H1 (cell line): ENCODE data around the gene WDR7. TPM values are rescaled to one million over a fixed set of nuclear protein-coding genes. Genes with fewer than 3 reads are reported as not detected.

Experiments
- CHD7 ChIP-seq: fragments of 300-600 bp; sonication (generic); IDR thresholded peaks from 2 replicates; pipeline ENCODE4 v1.7.1; 2012; ENCODE audit warnings: low read length, moderate library complexity, mild to moderate bottlenecking, inconsistent platforms; ENCODE audit not compliant: insufficient replicate concordance
- JUN ChIP-seq: IDR thresholded peaks from 2 replicates; pipeline ENCODE4 v1.6.1; 2011; ENCODE audit warnings: low read depth, mild to moderate bottlenecking, improper control_type of control experiment, low read length
- POU5F1 ChIP-seq: IDR thresholded peaks from 2 replicates; pipeline ENCODE4 v1.6.1; 2011; ENCODE audit warnings: low read depth, mild to moderate bottlenecking, low read length, moderate library complexity
- polyA plus RNA-seq, 7 experiments: library from polyadenylated mRNA; depleted of rRNA in 3 of 7; stranded (reverse) in 5 of 7; unstranded in 2 of 7; fragments of >200 nt in 5 of 7; fragments of 200-250 nt in 2 of 7; gene quantifications; 1 replicate in 5 of 7; 2 replicates in 1 of 7; 4 replicates in 1 of 7; pipeline versions ENCODE4 v1.2.1 to v1.2.3, GENCODE V29; 2011 to 2013; ENCODE audit warnings: missing spikeins in 2 of 7, mixed read lengths in 2 of 7
- total RNA-seq: library from RNA; stranded (reverse); fragmentation: NEBNext Ultra II Directional; extraction: Animal tissue kit (Norgen Biotek cat#: 25700); gene quantifications from 2 replicates; pipeline ENCODE4 v1.2.1, GENCODE V29; 2021

The WDR7 gene
- total and polyA plus RNA-seq, 2 of the 8 experiments (the other 6 are each of a cell fraction or from before 2014, with no cell fraction given): 5.5 to 15.2 TPM

- no peak for TF ChIP-seq CHD7
- TF ChIP-seq POU5F1: no peak
- TF ChIP-seq JUN: no peak
Observed at GRCh38 chr18:57035590-57035989, 384.4 kb downstream of the WDR7 start (continued).
